HG03039 (cell line): Measurements from ENCODE around the gene CGB5.
A peak's percentile ranks its signal among the peaks of the same experiment; 100 is the strongest.

Experiments used
- ATAC-seq: cut with Tn5 transposase; IDR thresholded peaks from one replicate; pipeline ENCODE4 v1.9.1; 2021; ENCODE audit warnings: mild to moderate bottlenecking, moderate library complexity; ENCODE audit not compliant: unreplicated experiment

The CGB5 gene

DNA sequence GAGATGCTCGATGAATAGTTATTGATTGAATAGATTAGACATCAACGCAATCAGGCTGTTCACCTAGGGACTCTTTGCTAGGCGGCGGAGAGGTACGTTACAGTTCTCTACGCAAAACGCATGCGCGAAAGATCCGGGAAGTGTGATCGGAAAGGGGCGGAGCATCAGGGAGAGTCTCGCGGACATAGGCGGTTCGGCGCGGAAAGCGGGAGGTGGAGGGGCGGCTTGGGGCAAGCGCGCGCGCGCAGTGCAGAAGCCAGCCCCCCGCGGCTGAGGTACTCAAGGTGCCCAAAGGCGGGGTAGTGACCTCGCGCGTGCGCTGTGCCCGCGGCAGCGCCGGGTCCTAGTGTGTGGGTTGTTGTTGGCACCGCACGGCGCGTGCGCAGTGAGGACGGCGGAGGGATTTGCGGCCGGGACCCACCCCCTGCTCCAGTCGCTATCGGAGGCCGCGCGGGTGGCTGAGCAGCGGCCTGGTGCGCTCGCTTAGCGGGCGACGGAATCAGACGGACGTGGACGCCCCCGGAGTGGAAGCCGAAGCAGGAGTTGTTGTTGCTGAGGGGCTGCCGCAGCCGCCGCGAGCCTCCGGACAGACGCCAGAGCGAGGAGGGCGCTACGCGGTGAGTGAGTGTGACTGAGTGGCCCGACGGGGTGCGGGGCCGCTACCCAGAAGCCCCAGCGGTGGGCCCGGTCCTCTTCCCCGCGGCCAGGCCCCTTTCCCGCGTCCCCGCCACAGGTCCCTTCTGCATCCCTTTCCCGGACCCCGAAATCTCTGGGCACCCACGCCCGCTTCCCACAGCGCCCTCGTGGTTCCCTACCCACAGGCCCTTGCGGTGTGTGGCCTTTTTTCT lies 41.6 kb downstream of the CGB5 start, which contains the start of gene SNRNP70:
TSS of gene SNRNP70 (plus strand) at position 432 of the 848 bp plus-strand sequence. CDS start 964 bp downstream, outside the sequence.
- ATAC-seq = peak; percentile 85

DNA sequence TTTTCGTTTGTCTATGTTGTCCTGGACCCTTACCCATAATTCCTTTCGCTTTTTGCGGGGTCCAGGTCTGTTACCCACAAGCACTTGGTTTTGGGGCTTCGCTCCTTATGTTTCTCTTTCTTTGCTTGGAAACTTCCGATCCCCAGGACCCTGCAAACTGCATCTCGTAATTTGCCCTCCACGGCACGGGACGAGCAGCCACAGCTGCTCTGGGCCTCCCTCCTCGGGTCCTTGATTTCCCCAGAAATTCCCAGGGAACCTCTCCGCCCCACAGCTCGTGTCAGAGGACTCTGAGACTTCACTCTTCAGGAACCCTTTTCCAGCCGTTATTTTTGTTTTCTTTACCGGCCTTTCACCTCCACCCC lies 42.2 kb downstream of the CGB5 start:
- no peak for ATAC-seq

GRCh38 chr19:49086296-49086695 lies 42.6 kb downstream of the CGB5 start:
- ATAC-seq = no peak

DNA sequence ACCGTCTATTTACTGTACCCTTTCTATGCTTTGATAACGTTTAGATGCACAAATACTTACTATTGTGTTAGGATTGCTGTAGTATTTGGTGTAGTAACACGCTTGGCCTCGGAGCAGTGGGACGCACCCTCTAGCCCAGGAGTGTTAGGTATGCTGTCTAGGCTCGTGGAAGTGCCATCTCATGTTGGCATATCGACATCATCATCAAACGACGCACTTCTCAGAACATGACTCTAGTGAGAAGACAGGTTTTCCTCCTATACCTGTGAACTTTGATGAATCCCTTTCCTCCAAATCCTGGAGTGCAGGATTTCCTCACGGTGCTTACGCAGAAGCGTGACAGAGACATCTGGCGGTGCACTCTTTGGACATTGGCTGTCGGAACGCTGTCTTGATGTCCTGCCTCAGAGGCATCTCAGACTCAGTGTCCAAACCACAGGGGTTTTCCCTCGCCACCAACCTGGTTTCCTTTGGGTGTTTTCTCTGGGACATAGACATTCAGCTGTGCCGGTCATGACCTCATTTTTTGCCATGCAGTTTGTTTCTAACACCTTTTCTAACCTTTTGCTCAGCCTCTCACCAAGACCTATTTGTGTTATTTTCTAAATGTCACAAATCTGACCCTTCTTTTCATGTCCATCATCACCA lies 47.9 kb downstream of the CGB5 start:
- ATAC-seq = no peak

DNA sequence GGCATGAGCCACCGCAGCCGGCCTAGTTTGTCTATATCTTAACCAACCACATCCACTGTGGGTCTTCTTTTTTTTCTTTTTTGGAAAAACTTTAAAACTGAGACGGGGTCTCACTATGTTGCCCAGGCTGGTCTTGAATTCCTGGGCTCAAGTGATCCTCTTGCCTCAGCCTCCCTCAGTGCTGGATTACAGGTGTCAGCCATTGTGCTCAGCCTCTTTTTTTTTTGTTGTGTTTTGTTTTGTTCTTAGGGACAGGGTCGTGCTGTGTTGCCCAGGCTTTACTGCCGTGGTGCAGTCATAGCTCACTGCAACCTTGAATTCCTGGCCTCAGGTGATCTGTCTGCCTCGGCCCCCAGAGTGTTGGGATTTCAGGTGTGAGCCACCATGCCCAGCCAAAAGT lies 49.0 kb downstream of the CGB5 start:
- no peak for ATAC-seq
